Spleen (tissue), 11 donors: ENCODE measurements around the gene OPCML. TPM values are rescaled to one million over a fixed set of nuclear protein-coding genes. Genes with fewer than 3 reads are reported as not detected.

Experiments used
- DNase-seq: peaks from one replicate; pipeline ENCODE4 v3.0.0-alpha.2; 2020
- H3K27ac ChIP-seq, 8 donors: fragments of 200-600 bp; sonication (generic) in 7 of 8; 1 replicate in 4 of 8; 2 replicates in 4 of 8; pipeline versions ENCODE4 v1.5.0 to v1.8.0; 2016 to 2021; ENCODE audit warnings: inconsistent platforms in 4 of 8, mild to moderate bottlenecking in 4 of 8, moderate library complexity in 1 of 8
- H3K27me3 ChIP-seq, 7 donors: fragments of 200-600 bp; sonication (generic) in 6 of 7; replicated peaks in 1 of 7; 1 replicate in 4 of 7; 2 replicates in 3 of 7; pipeline versions ENCODE4 v1.5.0 to v1.8.0; 2016 to 2021; ENCODE audit warnings: inconsistent platforms in 3 of 7, mild to moderate bottlenecking in 1 of 7
- H3K36me3 ChIP-seq, 6 donors: fragments of 200-600 bp; sonication (generic) in 5 of 6; 1 replicate in 4 of 6; 2 replicates in 2 of 6; pipeline versions ENCODE4 v1.5.0 to v1.8.0; 2016 to 2021; ENCODE audit warnings: inconsistent platforms in 2 of 6
- H3K4me1 ChIP-seq, 6 donors: fragments of 200-600 bp; sonication (generic) in 5 of 6; 1 replicate in 3 of 6; 2 replicates in 3 of 6; pipeline versions ENCODE4 v1.5.0 to v1.8.0; 2016 to 2021; ENCODE audit warnings: inconsistent platforms in 3 of 6
- H3K4me3 ChIP-seq, 8 donors: fragments of 200-600 bp; sonication (generic) in 7 of 8; 1 replicate in 4 of 8; 2 replicates in 4 of 8; pipeline versions ENCODE4 v1.5.0 to v1.8.0; 2016 to 2021; ENCODE audit warnings: inconsistent platforms in 4 of 8, mild to moderate bottlenecking in 4 of 8, moderate library complexity in 2 of 8
- H3K9me3 ChIP-seq, 8 donors: fragments of 200-600 bp; sonication (generic) in 7 of 8; 1 replicate in 4 of 8; 2 replicates in 4 of 8; pipeline versions ENCODE4 v1.5.0 to v1.8.0; 2016 to 2021; ENCODE audit warnings: inconsistent platforms in 4 of 8
- CTCF ChIP-seq, 11 experiments: fragments of 200-600 bp in 7 of 11; fragments of 450-650 bp in 4 of 11; sonication (generic) in 4 of 11; IDR thresholded peaks in 8 of 11; conservative IDR thresholded peaks in 3 of 11; 1 replicate in 7 of 11; 2 replicates in 4 of 11; pipeline versions ENCODE4 v1.4.0 to v1.8.0; 2016 to 2021; ENCODE audit warnings: antibody characterized with exemption in 11 of 11, inconsistent platforms in 4 of 11, mild to moderate bottlenecking in 1 of 11
- POLR2A ChIP-seq, 3 donors: fragments of 450-650 bp; IDR thresholded peaks; one replicate each; pipeline ENCODE4 v1.5.1; 2017; ENCODE audit warnings: antibody characterized with exemption in 3 of 3, mild to moderate bottlenecking in 1 of 3
- POLR2AphosphoS5 ChIP-seq, 3 donors: sonication (generic); formaldehyde crosslinking; IDR thresholded peaks; one replicate each; pipeline ENCODE4 v1.5.1; 2017; ENCODE audit warnings: antibody characterized with exemption in 3 of 3
- WGBS, 5 donors: extraction: QIAGEN DNeasy Blood & Tissue Kit in 3 of 5; methylation state at CpG; one replicate each; pipeline versions ENCODE4 v1.1.5 to v1.1.7; 2013 to 2018; 5-methylcytosine and 5-hydroxymethylcytosine counted together
- intact Hi-C: fragments of 100-400 bp; cut with DNase I; formaldehyde crosslinking; loops from one replicate; pipeline ENCODE4 v1.15.0; 2023; ENCODE audit warnings: low total_unique reads
- polyA plus RNA-seq, 3 donors: library from polyadenylated mRNA; stranded (reverse); fragments of 200-250 nt; gene quantifications; one replicate each; pipeline ENCODE4 v1.2.1, GENCODE V29; 2013
- total RNA-seq, 7 donors: library from RNA; depleted of rRNA in 3 of 7; stranded (reverse); fragments of >200 nt in 3 of 7; fragmentation: NEBNext Ultra II Directional in 4 of 7; extraction: Animal tissue kit (Norgen Biotek cat#: 25700) in 4 of 7; gene quantifications; one replicate each; pipeline versions ENCODE4 v1.1.0 to v1.2.1, GENCODE V29; 2016 to 2021
- donor health status: healthy with polysubstance abuse.
- donor health status: DM: no; HTN: no; CAD: no; lungs with moderate emphysema.
- donor health status: DM: no; HTN: no; CAD: no.
- donor health status: Bipolar disorder and iron deficiency.
- donor health status: healthy.
- donor health status: DM: no; HTN: no; CAD: no.
- donor health status: DM: yes; HTN: yes; CAD: no.

The OPCML gene
- total and polyA plus RNA-seq, 10 donors: 0.09 to 10.7 (median 3.1) TPM

DNA sequence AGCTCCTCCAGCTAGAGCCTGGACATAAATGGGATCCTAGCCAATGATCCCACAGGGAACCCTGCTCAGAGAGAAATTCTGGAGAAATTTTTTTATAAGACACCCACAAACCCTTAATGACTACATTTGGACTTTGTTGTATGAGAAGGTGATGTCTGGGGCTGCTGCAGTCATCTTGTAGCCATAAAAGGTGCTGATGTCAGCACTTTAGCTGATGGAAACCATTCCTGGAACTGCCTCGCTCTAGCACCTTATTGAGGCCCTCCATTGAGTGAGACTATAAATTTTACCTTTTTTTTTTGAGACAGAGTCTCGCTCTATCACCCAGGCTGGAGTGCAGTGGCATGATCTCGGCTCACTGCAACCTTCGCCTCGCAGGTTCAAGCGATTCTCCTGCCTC lies 610.7 kb downstream of the OPCML start:
- TF ChIP-seq CTCF (IDR thresholded peaks at IDR 0.05 in 8 of 11, conservative IDR thresholded peaks at IDR 0.05 in 3 of 11) (no peak), POLR2A (IDR thresholded peaks at IDR 0.05) (no peak), POLR2AphosphoS5 (IDR thresholded peaks at IDR 0.05) (no peak)
- no peak overlapping the region for H3K4me3 ChIP-seq
- no peaks in the 10 kb centered on the region for H3K4me1 ChIP-seq
- 89 to 93% (median 92%) methylated on average over 6 of the region's 6 CpGs for WGBS, 5 donors
- H3K27ac ChIP-seq: no peak overlapping the region
- H3K27me3 ChIP-seq: no peaks in the 10 kb centered on the region
- peaks cover 0 to 3% (median 0%) of the 10 kb centered on the region in 8 donors for H3K9me3 ChIP-seq
- DNase-seq: no peak
- intact Hi-C loops: no loop called here
- H3K36me3 ChIP-seq: no peaks in the 10 kb centered on the region

DNA sequence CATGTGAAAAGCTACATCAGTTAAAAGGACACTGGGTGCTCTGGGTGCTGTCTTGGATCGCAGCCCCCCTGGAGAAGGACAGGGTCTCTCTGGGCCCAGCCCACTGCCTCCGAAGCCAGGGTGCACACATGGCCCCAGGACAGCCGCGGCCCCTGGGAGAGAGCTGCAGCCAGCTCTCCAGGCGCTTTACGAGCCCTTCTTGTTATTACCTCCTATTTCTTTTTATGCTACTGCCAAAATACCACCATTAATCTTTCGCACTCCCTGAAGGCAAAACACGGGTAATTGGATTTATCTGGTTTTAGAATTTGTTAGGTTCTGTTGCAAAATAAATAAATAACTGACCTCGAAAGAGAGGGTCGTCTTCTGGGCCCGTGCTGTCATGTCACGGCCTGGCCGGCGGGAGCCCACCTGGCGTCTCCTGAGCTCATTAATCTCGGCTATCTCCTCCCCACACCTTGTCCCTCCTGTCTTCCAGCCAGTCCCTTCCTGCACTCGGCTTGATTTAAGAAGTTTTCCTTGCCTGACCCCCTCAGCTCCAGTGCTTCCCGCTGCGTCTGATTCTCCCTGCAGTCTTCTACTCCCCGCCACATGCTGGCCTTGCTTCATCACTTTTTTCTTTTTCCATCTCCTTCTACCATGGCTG lies 611.7 kb downstream of the OPCML start:
- TF ChIP-seq POLR2A (IDR thresholded peaks at IDR 0.05) (no peak), POLR2AphosphoS5 (IDR thresholded peaks at IDR 0.05) (no peak), CTCF (IDR thresholded peaks at IDR 0.05 in 8 of 11, conservative IDR thresholded peaks at IDR 0.05 in 3 of 11) (no peak)
- H3K27ac ChIP-seq: no peak overlapping the region
- no peaks in the 10 kb centered on the region for H3K4me1 ChIP-seq
- DNase-seq: no peak
- intact Hi-C loops: no loop called here
- no peaks in the 10 kb centered on the region for H3K27me3 ChIP-seq
- peaks cover 0 to 3% (median 0%) of the 10 kb centered on the region in 8 donors for H3K9me3 ChIP-seq
- no peak overlapping the region for H3K4me3 ChIP-seq
- no peaks in the 10 kb centered on the region for H3K36me3 ChIP-seq
- WGBS, 5 donors: 77 to 84% (median 81%) methylated on average over 20 of the region's 20 CpGs

GRCh38 chr11:132914600-132914999 lies 617.7 kb downstream of the OPCML start:
- TF ChIP-seq POLR2AphosphoS5 (IDR thresholded peaks at IDR 0.05) (no peak), POLR2A (IDR thresholded peaks at IDR 0.05) (no peak), CTCF (IDR thresholded peaks at IDR 0.05 in 8 of 11, conservative IDR thresholded peaks at IDR 0.05 in 3 of 11) (no peak)

GRCh38 chr11:132913886-132914285 lies 618.4 kb downstream of the OPCML start:
- H3K27me3 ChIP-seq: no peaks in the 10 kb centered on the region
- intact Hi-C loops: no loop called here
- H3K9me3 ChIP-seq: peaks cover 0 to 2% (median 0%) of the 10 kb centered on the region in 8 donors
- DNase-seq: no peak
- no peak for TF ChIP-seq CTCF (IDR thresholded peaks at IDR 0.05 in 8 of 11, conservative IDR thresholded peaks at IDR 0.05 in 3 of 11)
- no peak for TF ChIP-seq POLR2A (IDR thresholded peaks at IDR 0.05)
- no peak for TF ChIP-seq POLR2AphosphoS5 (IDR thresholded peaks at IDR 0.05)
- H3K36me3 ChIP-seq: no peaks in the 10 kb centered on the region
- WGBS, 5 donors: 72 to 85% (median 74%) methylated on average over 7 of the region's 7 CpGs
- H3K4me3 ChIP-seq: no peak overlapping the region
- H3K27ac ChIP-seq: no peak overlapping the region
- H3K4me1 ChIP-seq: no peaks in the 10 kb centered on the region

More at GRCh38 chr11:132914600-132914999, 617.7 kb downstream of the OPCML start:
- Histone ChIP-seq H3K9me3 (no peaks in the 10 kb centered on the region), H3K4me3 (no peak overlapping the region), H3K27ac (no peak overlapping the region), H3K4me1 (no peaks in the 10 kb centered on the region), H3K36me3 (no peaks in the 10 kb centered on the region), H3K27me3 (no peaks in the 10 kb centered on the region)
- DNase-seq: no peak
- 80 to 92% (median 86%) methylated on average over 5 of the region's 5 CpGs for WGBS, 5 donors
- intact Hi-C loops: no loop called here
